A172 (cell line): ENCODE measurements around the gene CSH2. TPM values are rescaled to one million over a fixed set of nuclear protein-coding genes. Genes with fewer than 3 reads are reported as not detected.
A peak's percentile ranks its signal among the peaks of the same experiment; 100 is the strongest.
"Not testable (repeated sequence)": the region's sequence is repeated elsewhere in the genome, so short reads cannot be mapped to it uniquely, and the experiment has no call there.

Experiments
- DNase-seq: peaks from one replicate; pipeline ENCODE4 v3.0.0-alpha.2; 2015; ENCODE audit warnings: low spot score
- total RNA-seq: library from RNA; depleted of rRNA; stranded (reverse); fragments of >200 nt; shearing (Covaris generic); gene quantifications from 2 replicates; pipeline ENCODE4 v1.2.3, GENCODE V29; 2014; rRNA removed

CSH2 gene
- not detected in 2 replicates for total RNA-seq

GRCh38 chr17:63873577-63873976 is at the start of gene CSH2:
Gene CSH2, minus strand, starts transcription at chr17:63873677. Its CDS starts 63 bp downstream, at chr17:63873614.
- DNase-seq = not testable (repeated sequence)

- DNase-seq = not testable (repeated sequence)
Measured at GRCh38 chr17:63922402-63922801, 48.9 kb upstream of the CSH2 start.

- DNase-seq = not testable (repeated sequence)
Measured at GRCh38 chr17:63920779-63921178, 47.3 kb upstream of the CSH2 start.

GRCh38 chr17:63920050-63920449 is 46.6 kb upstream of the CSH2 start:
- DNase-seq = not testable (repeated sequence)

GRCh38 chr17:63919311-63919723 is 45.8 kb upstream of the CSH2 start:
- DNase-seq = peak; percentile 63

GRCh38 chr17:63918789-63919305 is 45.4 kb upstream of the CSH2 start, which contains the start of gene GH1:
Gene GH1, minus strand, starts transcription at chr17:63918839. Its CDS starts 63 bp downstream, at chr17:63918776.
- DNase-seq = not testable (repeated sequence)

- DNase-seq = no peak
Measured at GRCh38 chr17:63918305-63918704, 44.8 kb upstream of the CSH2 start.

GRCh38 chr17:63917646-63918045 is 44.2 kb upstream of the CSH2 start:
- DNase-seq = no peak

- DNase-seq = not testable (repeated sequence)
Measured at GRCh38 chr17:63917206-63917605, 43.7 kb upstream of the CSH2 start.

GRCh38 chr17:63916566-63917185 is 43.2 kb upstream of the CSH2 start:
- DNase-seq = no peak

- DNase-seq = not testable (repeated sequence)
Measured at GRCh38 chr17:63915753-63916152, 42.3 kb upstream of the CSH2 start.

- no peak for DNase-seq
Measured at GRCh38 chr17:63914471-63914870, 41.0 kb upstream of the CSH2 start.

- peak; percentile 49 for DNase-seq
Measured at GRCh38 chr17:63911657-63912100, 38.2 kb upstream of the CSH2 start.

GRCh38 chr17:63911041-63911635 is 37.7 kb upstream of the CSH2 start, which contains the start of gene CSHL1:
Gene CSHL1, minus strand, starts transcription at chr17:63911258. Its CDS starts 62 bp downstream, at chr17:63911196.
- DNase-seq = no peak

- no peak for DNase-seq
Measured at GRCh38 chr17:63910096-63910495, 36.6 kb upstream of the CSH2 start.

- DNase-seq = not testable (repeated sequence)
Measured at GRCh38 chr17:63909586-63909985, 36.1 kb upstream of the CSH2 start.

GRCh38 chr17:63907161-63907778 is 33.8 kb upstream of the CSH2 start:
- peak; percentile 27 for DNase-seq

- DNase-seq = not testable (repeated sequence)
Measured at GRCh38 chr17:63904796-63905195, 31.3 kb upstream of the CSH2 start.

- not testable (repeated sequence) for DNase-seq
Measured at GRCh38 chr17:63903787-63904201, 30.3 kb upstream of the CSH2 start.

- not testable (repeated sequence) for DNase-seq
Measured at GRCh38 chr17:63901971-63902370, 28.5 kb upstream of the CSH2 start.

- not testable (repeated sequence) for DNase-seq
Measured at GRCh38 chr17:63898899-63899798, 25.7 kb upstream of the CSH2 start.
